GM21576 (cell line): Measurements from ENCODE around the gene OSGEPL1.
"Not testable (repeated sequence)": the region's sequence is repeated elsewhere in the genome, so short reads cannot be mapped to it uniquely, and the experiment has no call there.

Source experiments
- ATAC-seq: cut with Tn5 transposase; IDR thresholded peaks from one replicate; pipeline ENCODE4 v1.9.1; 2021; ENCODE audit warnings: mild to moderate bottlenecking, moderate library complexity; ENCODE audit not compliant: unreplicated experiment

Gene OSGEPL1

DNA sequence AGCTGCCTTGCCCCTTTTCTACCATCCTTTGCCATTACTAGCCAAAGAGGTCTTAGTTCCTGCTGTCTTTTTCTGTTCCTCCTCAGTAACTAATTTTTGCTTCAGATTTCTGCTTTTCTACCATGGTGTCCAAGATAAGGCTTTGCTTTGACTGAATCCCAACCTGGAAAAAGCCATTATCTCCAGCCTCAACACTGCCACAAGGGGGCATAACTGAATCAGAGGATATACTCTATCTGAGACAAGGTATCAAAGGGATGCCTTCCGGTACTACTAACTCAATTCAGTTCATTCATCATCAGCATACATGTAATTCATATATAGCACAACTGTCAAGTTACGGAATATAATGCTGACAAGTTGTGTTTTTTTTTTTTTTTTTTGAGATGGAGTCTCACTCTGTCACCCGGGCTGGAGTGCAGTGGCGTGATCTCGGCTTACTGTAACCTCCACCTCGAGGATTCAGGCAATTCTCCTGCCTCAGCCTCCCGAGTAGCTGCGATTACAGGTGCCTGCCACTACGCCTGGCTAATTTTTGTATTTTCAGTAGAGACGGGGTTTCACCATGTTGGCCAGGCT is 11.4 kb downstream of the OSGEPL1 start:
- no peak for ATAC-seq

GRCh38 chr2:189729430-189729829 is 33.2 kb downstream of the OSGEPL1 start:
- no peak for ATAC-seq

DNA sequence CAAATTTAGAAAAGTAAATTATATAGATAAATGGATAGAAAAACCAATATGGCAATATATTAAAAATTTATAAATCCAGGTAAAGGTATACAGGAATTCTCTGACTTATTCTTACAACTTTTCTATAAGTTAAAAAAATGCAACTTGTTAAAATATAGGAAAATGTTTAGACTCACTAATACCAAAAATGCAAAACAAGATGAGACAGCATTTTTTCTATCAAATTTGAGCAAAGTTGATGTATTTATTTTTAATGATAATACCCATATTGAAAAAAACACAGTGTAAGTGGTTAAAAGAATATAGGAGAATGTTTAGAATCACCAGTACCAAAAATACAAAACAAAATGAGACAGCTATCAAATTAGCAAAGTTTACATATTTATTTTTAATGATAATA is 35.7 kb downstream of the OSGEPL1 start:
- no peak for ATAC-seq

- ATAC-seq = no peak
Measured at GRCh38 chr2:189726271-189726670, 36.3 kb downstream of the OSGEPL1 start.

DNA sequence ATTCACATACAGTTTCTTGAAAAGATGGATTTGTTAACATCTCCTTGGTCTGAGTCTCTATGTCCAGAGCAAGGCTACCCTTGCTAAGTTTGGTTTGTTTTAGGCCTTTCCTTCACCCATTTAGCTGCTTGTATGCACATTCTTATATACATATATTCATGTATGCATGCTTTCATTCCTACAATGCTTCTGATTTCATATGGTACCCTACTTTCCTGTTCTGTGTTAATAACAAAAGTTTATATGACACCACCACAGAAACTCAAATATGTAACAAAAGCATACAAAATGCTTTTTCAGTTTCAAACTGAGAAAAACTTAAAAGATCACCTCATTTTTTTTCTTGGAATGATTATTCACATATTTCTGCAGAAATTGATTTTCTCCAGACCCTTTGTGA is 39.4 kb downstream of the OSGEPL1 start:
- no peak for ATAC-seq

- no peak for ATAC-seq
Measured at GRCh38 chr2:189719571-189719970, 43.0 kb downstream of the OSGEPL1 start.

DNA sequence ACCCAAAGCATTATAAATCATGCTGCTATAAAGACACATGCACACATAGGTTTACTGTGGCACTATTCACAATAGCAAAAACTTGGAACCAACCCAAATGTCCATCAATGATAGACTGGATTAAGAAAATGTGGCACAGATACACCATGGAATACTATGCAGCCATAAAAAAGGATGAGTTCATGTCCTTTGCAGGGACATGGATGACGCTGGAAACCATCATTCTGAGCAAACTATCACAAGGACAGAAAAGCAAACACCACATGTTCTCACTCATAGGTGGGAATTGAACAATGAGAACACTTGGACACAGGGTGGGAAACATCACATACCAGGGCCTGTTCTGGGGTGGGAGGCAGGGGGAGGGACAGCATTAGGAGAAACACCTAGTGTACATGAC is 45.0 kb downstream of the OSGEPL1 start:
- not testable (repeated sequence) for ATAC-seq

GRCh38 chr2:189709501-189710221 is 52.9 kb downstream of the OSGEPL1 start:
- no peak for ATAC-seq

- no peak for ATAC-seq
Measured at GRCh38 chr2:189702071-189702470, 60.5 kb downstream of the OSGEPL1 start.

GRCh38 chr2:189700681-189701080 is 61.9 kb downstream of the OSGEPL1 start:
- no peak for ATAC-seq

DNA sequence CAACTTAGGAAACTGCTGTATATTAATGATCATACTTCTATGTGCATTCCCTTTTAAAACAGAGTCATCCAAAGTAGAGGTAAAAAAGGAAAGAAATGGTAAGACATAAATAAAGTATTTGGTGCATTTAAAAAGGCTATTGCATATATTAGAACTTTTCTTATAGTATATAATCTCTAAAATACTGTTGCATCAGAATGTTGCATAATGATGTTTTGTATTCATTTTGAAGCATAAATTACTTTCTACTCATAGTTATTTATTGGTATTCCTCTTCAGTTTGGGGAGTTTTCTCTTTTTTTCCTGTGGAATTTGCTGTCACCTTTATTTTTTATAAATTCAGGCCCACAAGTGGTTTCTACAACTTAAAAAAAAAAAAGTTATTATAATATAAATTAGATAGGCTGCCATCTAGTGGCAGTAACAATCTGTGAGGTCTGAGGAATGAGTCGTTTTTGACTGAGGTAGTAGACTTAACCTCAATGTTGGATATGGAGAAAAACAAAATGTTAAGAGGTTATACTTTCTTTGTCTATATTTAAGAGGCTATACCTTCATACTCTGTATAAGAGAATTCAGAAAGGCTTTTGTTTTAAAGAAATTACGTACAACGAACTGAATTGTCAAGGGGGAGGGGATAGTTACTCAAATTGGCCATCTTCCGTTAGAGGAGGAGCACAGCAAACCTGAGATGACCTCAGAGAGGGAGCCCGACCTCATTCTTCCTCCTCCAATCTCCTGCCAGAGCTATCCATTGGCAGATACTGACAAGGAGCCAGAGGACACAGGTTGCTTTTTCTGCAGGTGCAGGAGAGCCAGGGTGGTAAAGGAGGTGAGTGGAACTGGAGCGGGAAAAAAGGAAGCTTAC is 64.3 kb downstream of the OSGEPL1 start:
- ATAC-seq = no peak
